Effector CD8-positive, alpha-beta T cell (primary cell): ENCODE data around the gene OSBP.
"Not testable (repeated sequence)": the region's sequence is repeated elsewhere in the genome, so short reads cannot be mapped to it uniquely, and the experiment has no call there.

Experiments
- DNase-seq: peaks from one replicate; lab custom pipeline; 2025; lab: John Stamatoyannopoulos, UW

OSBP gene

DNA sequence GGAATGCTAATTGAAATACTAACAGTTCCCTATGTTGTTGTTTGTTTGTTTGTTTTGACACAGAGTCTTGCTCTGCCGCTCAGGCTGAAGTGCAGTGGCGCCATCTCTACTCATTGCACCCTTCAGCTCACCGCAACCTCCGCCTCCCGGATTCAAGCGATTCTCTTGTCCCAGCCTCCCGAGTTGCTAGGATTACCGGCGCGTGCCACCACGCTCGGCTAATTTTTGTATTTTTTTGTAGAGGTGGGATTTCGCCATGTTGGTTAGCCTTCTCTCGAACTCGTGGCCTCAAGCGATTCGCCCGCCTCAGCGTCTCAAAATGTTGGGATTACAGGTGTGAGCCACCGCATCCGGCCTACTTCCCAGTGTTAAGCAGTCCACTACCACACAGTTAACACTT lies 62.3 kb downstream of the OSBP start:
- no peak for DNase-seq

DNA sequence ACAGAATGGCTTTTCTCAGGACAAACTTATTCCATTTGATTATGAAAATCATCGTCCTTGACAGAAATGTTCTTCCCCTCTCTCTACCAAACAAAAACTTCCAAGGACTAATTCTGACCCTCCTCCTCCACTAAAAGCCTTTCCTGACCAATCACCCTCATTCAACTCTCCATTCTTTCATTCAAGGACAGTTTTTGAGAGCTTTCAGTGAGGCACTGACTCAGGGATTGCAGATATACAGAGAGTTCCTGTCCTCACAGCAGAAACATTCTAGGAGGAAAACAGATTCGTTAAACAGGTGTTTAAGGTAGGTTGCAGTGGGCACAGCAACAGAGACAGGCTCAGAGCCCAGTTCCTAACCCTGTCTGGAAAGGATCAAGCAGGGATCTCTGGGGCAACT lies 62.7 kb downstream of the OSBP start:
- no peak for DNase-seq

DNA sequence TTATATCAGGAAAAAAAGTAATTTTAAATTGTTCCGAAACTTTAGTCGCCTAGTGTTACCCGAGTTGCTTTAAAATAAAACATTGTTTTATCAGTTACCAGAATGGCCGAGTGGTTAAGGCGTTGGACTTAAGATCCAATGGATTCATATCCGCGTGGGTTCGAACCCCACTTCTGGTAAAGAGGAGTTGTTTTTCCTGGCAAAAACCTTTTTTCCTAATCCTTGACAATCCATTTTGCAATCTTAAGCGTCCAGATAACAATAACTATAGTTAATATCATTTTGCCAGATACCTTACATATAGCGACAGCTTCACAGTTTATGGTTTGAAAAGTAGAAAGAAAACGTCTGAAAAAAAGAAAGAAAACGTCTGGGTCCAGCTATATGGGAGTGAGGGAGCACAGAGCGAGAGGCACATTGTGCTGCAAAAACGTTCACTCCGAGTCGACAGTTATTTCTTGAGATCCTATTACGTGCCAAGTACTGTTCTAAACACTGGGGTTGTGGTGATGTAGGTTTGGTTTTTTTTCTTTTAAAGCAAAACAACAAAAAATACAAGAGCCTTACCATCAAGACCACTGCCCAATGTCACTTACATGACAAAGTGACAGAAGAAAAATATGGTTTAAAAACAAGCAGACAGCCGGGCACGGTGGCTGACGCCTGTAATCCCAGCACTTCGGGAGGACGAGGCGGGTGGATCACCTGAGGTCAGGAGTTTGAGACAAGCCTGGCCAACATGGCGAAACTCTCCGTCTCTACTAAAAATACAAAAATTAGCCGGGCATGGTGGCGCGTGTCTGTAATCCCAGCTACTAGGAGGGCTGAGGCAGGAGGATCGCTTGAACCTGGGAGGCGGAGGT lies 63.7 kb downstream of the OSBP start:
- DNase-seq, result no peak

DNA sequence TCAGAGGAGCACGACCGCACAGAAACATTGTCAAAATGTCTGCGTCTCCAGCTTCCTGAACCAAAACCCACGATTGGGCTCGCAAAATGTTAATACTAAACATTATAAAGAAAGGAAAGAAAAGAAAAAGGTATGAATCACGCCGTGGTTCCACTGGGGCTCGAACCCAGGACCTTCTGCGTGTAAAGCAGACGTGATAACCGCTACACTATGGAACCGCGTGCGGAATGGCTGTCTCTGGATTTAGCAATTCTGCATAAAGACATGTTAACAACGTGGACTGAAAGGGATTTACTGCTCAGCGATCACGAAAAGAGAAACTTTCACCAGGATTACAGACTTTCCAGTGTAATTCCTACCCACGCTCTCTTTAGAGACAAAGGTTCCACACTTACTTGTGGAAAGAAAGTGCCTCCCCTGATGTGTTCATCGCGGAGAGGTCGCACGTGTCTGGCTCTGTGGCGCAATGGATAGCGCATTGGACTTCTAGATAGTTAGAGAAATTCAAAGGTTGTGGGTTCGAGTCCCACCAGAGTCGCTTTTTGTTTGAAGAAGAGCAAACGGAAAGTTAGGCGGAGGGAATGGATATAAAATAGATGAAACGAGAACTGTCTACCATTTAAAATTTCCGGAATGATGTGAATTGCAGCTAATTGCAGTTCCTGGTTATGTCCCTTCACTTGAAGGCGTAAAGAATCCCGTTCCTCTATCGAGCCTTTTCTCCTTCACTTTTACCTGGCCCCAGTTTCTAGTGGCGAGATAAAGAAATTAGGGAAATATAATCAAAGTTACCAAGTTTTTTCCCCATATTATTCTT lies 64.5 kb downstream of the OSBP start:
- DNase-seq, result peak; percentile 76

DNA sequence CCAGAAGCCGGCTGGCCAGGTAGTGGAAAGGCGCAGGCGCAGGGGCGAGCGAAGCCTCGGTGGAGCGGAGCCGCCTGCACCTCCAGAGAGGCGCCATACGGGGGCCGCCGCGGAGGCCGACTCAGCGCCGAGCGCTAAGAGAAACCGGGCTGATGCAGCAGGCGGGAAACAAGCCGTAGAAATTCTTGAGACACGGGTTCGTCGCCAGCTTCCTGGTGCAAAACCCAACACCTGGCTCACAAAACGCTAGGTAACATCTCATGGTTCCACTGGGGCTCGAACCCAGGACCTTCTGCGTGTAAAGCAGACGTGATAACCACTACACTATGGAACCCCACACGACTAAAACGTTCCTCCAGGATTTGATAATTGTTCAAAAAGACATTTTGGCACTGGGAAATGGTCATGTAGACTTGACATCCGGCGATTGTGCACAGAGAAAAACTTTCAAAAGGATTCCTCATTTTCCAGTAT lies 65.2 kb downstream of the OSBP start:
- peak; percentile 77 for DNase-seq

DNA sequence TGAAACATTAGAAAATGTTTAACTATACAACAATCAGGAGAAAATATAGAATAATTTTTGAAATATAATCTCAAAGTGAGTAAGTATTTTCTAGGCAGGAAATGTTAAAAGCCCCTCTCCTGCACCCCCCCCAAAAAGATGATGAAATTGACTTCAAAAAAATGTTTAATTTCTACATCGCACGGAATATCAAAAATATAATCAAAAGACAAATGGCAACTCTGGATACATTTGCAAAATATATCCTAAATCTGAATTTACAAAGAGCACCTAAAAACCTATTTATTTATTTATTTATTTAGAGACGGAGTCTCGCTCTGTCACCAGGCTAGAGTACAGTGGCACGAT lies 67.3 kb downstream of the OSBP start:
- no peak for DNase-seq

DNA sequence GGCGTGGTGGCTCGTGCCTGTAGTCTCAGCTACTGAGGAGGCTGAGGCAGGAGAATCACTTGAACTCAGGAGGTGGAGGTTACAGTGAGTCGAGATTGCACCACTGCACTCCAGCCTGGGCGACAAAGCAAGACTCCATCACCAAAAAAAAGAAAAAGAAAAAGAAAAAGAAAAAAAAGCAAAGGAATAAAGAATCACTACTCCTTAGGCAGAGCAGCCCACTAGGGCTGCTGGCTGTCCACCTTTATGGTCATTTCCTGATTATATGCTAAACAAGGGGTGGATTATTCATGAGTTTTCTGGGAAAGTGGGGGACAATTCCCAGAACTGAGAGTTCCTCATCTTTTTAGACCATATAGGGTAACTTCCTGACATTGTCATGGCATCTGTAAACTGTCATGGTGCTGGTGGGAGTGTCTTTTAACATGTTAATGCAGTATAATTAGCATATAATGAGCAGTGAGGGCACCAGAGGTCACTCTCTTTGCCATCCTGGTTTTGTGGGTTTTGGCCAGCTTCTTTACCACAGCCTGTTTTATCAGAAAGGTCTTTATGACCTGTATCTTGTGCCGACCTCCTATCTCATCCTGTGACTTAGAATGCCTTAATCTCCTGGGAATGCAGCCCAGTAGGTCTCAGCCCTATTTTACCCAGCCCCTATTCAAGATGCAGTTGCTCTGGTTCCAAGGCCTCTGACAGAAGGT lies 67.8 kb downstream of the OSBP start:
- DNase-seq, result not testable (repeated sequence)

DNA sequence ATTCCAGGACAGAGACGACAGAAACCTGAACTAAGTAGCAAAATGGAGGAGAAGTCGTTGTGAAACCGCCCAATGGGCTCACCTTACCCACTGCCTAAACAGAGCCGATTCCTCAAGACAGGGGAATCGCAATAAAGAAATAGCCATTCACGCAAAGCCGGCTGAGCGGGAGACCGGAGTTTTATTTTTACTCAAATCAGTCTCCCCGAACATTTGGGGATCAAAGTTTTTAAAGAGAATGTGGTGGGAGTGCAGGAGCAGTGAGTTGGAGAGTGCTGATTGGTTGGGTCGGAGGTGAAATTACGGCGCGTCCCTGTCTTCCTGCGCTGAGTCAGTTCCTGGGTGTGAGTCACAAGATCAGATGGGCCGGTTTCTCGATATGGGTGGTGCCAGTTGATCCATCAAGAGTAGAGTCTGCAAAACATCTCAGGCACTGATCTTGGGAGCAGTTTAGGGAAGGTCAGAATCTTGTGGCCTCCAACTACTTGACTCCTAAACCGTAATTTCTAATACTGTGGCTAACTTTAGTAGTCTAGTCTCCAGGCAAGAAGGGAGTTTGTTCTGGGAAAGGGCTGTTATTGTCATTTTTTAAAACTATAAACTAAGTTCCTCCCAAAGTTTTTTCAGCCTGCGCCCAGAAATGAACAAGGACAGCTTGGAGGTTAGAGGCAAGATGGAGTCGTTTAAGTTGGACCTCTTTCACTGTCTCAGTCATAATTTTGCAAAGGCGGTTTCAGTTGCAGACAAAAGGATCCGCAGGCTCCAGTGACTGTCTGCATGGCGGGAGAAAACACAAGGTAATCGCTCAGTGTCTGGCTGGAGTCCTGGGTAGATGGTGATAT lies 70.2 kb downstream of the OSBP start:
- DNase-seq, result no peak

DNA sequence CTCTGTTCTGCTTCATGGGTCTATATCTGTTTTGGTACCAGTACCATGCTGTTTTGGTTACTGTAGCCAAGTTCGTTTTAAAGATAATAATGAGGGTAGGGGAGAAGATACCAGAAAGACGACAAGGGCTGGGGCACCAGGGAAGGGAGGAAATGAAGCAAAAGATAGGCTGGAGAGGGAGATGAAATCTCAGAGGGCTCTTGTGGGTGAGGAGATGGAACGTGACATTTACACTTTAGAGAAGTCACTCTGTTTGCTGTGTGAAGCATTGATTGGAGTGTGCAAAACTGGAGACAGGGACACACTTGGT lies 70.8 kb downstream of the OSBP start:
- no peak for DNase-seq

DNA sequence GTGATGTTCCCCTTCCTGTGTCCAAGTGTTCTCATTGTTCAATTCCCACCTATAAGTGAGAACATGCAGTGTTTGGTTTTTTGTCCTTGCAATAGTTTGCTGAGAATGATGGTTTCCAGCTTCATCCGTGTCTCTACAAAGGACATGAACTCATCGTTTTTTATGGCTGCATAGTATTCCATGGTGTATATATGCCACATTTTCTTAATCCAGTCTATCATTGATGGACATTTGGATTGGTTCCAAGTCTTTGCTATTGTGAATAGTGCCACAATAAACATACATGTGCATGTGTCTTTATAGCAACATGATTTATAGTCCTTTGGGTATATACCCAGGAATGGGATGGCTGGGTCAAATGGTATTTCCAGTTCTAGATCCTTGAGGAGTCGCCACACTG lies 71.9 kb downstream of the OSBP start:
- DNase-seq, result not testable (repeated sequence)

DNA sequence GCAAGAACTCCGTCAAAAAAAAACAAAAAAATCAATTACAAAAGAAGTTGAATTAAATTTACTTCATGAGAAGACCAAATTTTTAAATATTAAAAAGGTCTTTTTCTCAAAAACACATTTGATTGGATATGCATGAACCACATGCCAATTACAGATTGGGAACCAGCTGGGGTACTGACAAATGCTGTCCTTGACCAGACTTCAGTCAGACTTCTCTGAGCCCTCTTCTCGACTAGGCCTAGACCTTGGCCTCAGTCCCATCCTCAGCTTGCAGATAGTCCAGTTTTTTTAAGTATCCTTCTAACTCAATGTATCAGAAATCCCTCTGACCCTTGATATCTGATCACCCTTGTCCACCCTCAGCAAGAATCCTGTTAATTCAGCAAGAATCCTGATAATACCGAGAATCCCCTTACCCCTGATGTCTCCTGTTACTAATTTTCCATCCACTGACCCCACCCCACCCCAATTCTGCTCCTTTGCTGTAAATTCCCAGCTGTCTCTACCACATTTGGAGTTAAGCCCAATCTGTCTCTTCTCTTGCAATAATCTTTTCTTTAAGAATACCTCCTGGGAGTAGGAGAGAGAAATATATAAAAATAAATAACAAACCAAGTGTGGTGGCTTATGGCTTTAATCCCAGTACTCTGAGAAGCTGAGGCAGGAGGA lies 73.3 kb downstream of the OSBP start:
- DNase-seq, result no peak

DNA sequence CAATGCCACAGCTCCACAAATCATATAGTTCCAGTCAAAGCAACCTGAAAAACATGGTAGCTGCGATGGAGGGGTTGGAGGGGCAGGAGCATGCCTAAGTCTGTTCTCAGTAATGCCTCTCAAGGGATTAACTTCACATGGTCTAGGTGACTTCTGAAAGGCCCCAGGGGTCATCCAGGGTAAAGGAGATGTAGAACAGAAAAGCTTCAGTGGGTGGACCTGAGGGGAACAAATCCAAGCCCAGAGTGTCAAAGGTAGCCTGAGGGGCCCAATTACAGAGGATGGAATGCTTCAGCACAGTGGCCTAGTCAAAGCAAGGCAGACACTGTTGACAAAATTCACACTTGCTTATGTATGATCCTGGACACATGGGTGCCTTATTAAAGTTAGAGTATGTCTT lies 80.9 kb downstream of the OSBP start:
- DNase-seq, result no peak

DNA sequence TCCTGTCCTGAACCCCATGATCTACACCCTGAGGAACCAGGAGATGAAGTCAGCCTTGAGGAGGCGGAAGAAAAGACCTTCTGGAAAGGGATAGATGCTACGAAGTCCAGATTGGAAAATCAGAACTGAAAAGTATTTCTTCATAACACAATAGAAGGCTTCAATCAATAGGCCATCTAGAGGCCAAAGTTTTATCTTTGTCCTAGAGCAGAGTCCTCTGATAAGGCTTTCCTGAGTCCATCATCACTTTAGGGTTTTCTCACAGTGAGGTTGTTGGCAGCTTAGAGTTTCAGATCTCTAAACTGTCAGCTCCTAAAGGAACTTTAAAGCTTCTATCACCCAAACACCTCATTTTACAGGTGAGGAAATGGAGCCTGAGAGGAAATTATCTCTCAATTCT lies 83.0 kb downstream of the OSBP start:
- DNase-seq, result no peak

DNA sequence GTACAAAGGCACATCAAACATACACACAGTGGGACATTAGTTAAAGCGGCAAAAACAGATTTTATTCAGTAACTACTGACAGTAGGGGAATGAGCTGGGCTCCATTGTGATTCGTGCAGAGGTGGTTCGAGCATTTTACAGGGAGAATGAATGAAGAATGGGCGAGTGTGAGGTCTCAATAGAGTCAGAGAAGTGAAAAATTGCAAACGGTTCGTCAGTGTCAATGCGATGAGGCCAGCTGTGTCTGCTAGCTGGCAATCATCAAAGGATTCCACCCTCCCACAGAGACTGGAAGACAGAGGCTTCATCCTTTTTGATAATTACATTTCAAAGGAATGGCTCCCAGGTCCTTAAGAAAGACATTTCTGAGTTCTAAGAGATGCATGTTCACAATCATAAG lies 86.9 kb downstream of the OSBP start:
- DNase-seq, result no peak
